Esophagus squamous epithelium (tissue), 4 donors: ENCODE data around the gene ABCC9.

Experiments used
- POLR2A ChIP-seq, 4 donors: fragments of 450-650 bp; IDR thresholded peaks; one replicate each; pipeline ENCODE4 v1.6.1; 2017; ENCODE audit warnings: antibody characterized with exemption in 4 of 4, mild to moderate bottlenecking in 4 of 4, moderate library complexity in 3 of 4
- TF ChIP-seq, protein P1 (sequence below), 6 experiments: fragments of 450-650 bp in 4 of 6; fragments of 200-600 bp in 2 of 6; sonication (generic) in 2 of 6; IDR thresholded peaks; one replicate each; pipeline ENCODE4 v1.5.1; 2016 to 2019; ENCODE audit warnings: antibody characterized with exemption in 6 of 6, mild to moderate bottlenecking in 4 of 6, moderate library complexity in 4 of 6

DNA sequence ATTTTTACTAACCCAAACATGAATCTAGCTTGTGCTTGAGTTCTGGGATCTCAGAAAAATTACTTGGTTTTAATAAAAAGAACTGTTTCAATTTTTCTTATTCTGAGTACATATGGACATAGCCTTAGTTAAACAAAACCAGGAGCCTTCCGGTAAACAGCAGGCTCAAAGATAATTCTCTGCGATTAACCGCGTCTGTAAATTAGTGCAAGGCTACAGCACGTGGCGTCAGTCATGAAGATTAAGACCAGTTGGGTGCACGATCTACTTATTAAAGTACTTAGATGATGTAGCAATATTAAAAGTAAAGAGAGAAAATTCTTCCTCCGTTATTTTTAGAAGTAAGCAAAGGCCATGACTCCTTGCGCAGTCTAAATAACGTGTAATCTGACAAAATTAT lies 167.4 kb downstream of the ABCC9 start:
- TF ChIP-seq, protein P1, sequence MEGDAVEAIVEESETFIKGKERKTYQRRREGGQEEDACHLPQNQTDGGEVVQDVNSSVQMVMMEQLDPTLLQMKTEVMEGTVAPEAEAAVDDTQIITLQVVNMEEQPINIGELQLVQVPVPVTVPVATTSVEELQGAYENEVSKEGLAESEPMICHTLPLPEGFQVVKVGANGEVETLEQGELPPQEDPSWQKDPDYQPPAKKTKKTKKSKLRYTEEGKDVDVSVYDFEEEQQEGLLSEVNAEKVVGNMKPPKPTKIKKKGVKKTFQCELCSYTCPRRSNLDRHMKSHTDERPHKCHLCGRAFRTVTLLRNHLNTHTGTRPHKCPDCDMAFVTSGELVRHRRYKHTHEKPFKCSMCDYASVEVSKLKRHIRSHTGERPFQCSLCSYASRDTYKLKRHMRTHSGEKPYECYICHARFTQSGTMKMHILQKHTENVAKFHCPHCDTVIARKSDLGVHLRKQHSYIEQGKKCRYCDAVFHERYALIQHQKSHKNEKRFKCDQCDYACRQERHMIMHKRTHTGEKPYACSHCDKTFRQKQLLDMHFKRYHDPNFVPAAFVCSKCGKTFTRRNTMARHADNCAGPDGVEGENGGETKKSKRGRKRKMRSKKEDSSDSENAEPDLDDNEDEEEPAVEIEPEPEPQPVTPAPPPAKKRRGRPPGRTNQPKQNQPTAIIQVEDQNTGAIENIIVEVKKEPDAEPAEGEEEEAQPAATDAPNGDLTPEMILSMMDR (IDR thresholded peaks at IDR 0.05), result no peak
- TF ChIP-seq POLR2A (IDR thresholded peaks at IDR 0.05), result no peak
